EL (cell line): ENCODE data around the gene NDUFB8.
A peak's percentile ranks its signal among the peaks of the same experiment; 100 is the strongest.

Source experiments
- DNase-seq: peaks from one replicate; pipeline ENCODE4 v3.0.0-alpha.2; 2016

NDUFB8 gene

DNA sequence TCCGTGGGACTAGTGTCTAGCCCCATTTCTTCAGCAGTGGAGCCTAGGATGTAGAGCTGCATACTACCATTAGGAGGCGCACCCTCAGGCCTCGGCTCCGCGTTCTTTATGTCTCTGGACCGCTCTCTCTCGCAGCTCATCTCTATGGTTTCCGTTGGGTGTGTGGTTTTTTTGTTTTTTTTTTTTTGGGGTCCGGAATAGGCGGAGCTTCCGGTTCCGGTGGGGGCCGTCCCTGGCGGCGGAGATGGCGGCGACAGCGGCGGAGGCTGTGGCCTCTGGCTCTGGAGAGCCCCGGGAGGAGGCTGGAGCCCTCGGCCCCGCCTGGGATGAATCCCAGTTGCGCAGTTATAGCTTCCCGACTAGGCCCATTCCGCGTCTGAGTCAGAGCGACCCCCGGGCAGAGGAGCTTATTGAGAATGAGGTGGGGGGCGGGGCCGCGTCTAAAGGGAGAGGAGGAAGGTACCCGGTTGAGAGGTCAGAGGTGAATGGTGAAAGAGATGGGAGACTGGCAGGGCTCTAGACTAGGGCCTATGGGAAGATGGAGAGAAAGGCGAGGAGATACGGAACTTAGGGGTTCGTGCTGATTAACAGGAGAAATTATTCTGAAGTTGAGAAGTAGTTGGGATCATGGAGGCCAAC lies 6.2 kb upstream of the NDUFB8 start, which contains the start of gene HIF1AN:
Gene HIF1AN, plus strand, starts transcription at position 229 of the 639 bp plus-strand sequence. Its CDS starts 16 bp downstream, at position 245.
- DNase-seq, result peak; percentile 96

DNA sequence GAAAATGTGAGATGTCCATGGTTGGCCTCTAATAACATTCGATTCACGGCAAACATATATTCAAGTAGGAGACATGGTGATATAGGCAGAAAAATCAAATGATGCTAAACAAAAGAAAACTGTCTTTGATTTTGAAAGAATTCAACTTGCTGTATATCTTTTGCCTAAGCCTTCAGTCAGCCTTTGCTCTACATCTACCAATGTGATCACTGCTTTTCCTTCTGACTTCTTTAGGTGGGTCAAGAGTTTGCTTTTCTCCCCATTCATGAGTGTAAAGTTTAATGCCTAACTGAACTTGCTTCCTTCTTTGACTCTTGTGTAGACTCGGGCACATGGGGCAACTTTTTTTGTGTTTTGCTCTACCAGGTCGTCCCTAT lies 5.7 kb upstream of the NDUFB8 start:
- no peak for DNase-seq

DNA sequence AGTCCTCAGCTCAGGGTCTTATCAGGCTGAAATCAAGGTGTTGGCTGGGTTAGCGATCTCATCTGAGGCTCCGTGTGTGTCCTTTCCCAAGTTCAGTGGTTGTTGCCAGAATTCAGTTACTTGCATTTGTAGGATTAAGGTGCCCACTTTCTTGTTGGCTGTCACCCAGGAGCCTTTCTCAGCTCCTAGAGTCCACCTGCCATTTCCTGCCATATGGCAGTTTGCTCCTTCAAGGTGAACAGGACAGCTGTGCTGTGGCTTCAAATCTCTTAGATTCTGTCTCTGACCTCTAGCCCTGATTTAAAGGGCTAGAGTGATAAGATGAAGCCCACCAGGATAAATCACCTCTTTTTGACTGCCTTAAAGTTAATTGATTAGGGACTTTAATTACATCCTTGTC lies 5.1 kb upstream of the NDUFB8 start:
- DNase-seq, result no peak

DNA sequence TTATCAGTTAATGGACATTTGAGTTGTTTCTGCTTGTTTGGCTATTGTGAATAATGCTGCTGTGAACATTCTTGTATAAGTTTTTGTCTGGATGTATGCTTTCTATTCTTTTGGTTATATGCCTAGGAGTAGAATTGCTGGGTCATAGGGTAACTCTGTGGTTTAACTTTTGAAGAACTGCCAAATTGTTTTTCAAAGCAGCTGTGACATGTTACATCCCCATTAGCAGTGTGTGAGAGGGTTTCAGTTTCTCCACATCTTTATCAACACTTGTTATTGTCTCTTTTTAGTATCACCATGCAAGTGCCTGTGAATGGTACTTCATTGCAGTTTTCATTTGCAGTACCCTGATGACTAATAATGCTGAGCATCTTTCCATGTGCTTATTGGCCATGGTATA lies 2.1 kb upstream of the NDUFB8 start:
- DNase-seq, result no peak

DNA sequence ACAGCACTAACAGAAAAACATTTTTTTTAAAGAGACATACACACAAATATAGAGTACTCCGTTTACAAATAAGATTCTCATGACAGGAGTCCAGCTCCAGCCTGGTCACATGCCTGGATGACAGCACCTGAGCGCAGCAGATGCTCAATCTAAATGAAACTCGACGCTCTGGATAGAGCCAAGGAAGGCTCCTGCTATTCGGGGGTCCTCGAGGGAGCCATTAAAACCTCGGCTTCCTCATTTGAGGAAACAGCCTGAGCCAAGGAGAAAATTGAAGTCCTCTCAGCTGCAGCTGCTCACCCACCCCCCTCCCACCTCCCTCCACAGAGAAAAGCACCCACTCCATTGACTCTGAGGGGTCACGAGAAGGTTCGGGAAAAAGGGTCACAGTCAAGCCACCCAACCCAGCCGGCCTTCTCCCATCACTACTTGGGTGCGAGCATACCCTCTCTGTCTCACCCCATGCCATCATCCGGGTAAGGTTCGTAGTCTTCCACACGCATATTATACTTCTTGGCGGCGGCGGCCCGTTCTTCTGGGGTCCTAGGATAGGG lies 673 bp downstream of the NDUFB8 start:
- DNase-seq, result no peak

DNA sequence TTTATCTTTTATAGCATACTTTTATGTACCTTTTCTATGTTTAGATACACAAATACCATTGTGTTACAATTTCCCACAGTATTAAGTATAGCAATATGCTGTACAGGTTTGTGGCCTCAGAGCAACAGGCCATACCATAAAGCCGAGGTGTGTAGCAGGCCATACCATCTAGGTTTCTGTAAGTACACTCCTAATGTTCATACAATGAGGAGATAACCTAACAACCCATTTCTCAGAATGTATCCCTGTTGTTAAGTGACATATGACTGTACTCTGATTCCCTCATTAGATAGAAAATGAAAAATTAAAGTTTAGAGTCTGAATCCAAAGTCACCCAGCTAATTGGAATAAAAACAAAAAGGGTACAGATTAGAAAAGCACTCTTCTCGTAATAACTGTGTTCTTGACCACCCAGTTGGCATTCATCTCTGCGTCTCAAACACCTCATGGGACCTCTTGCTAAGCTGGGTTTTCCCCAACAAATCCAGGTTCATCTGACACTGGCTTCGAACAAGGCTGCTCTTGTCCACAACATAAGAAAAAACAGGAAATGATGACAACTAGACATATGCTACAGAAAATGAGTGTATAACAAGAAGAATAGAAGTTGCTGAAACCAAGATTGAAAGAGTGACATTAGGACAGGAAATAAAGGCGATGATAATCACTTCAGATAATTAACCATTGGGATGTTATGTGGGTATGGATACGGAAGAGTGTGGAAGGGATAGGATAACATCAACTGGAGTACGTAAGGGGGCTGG lies 1.4 kb downstream of the NDUFB8 start:
- DNase-seq, result no peak

DNA sequence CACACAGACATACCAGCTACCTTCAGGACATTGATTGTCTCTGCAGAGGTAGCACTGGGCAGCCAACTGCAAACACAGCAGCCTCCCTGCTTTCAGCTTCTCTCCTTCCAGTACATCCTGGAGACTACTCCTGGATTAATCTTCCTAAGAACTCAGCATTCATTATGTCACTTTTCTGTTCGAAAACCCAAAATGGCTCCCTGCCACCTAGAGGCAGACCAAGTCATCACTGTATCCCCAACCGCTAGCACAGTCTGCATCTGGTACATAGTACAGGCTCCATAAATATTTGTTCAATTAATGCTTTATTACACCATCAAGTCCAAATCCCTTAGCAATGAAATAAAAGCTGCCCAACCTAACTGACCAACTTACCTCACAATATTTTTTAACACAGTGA lies 5.0 kb downstream of the NDUFB8 start:
- no peak for DNase-seq

DNA sequence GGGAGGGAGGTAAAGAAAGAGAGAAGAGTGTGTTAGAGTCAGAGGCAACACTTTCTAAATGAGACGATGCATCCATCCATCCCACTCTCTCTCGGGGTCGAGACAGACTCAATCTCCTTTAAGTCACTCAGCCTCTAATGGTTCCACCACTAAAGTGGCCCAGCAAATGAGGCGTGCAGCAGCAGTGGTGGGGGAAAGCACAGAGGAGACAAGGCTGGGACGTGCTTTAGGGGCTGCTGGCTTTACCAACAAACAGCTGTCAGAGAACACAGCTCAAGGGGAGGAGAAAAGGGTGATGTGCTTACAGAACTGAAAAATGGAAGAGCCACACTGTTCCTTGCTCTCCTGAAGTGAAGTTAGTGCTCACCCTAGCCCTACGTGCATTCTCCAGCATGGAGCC lies 5.5 kb downstream of the NDUFB8 start:
- DNase-seq, result no peak

DNA sequence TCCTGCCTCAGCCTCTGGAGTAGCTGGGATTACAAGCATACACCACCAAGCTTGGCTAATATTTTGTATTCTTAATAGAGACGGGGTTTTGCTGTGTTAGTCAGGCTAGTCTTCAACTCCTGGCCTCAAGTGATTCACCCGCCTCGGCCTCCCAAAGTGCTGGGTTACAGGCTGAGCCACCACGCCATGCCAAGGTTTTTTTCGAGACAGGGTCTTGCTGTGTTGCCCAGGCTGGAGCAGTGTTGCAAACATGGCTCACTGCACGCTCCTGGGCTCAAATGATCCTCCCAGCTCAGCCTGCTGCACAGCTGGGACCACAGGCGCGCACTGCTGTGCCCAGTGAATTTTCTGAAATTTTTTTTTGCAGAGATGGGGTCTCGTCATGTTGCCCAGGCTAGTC lies 6.7 kb downstream of the NDUFB8 start:
- DNase-seq, result peak; percentile 12

DNA sequence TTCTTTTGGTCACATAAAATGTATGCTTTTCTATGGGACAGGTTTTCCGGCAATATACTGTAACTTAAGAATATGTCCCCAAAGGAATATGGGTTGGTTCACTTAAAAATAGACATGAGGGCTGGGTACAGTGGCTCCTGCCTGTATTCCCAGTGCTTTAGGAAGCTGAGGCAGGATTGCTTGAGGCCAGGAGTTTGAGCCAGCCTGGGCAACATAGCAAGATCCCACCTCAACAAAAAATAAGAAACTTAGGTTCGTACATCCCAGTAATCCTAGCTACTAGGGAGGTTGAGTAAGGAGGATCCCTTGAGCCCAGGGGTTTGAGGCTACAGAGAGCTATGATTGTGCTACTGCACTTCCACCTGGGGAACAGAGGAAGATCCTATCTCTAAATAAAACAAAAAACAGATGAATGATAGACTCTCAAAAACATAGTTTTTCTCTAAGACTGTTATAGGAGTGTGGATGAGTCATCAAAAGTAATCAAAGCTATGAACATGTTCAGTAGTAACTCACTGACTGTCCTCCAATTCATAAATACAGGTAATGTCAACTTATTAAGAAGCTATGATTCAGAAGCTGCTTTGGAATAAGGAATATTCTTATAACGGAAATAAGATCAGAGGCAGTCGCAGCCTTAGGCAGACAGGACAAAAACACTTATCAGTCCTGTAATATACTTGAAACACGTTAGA lies 7.4 kb downstream of the NDUFB8 start:
- no peak for DNase-seq

DNA sequence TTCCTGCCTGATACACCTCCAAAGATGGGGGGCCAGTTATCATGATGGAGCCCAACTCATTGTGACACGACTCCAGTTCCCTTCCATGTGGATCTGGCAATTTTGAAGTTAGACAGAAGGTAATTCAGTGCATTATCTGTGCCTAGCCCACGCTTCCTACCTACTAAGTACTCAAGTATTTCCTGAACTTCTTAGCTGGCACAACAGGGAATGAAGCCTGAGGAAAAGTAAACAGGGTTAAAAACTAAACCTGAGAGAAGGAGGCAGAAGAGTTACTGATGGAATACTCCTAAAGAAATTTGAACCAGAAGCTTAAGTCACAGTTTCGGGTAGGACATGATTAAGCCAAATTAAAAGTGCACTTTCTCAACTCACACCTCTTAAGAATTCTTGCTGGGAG lies 8.9 kb downstream of the NDUFB8 start:
- peak; percentile 56 for DNase-seq

DNA sequence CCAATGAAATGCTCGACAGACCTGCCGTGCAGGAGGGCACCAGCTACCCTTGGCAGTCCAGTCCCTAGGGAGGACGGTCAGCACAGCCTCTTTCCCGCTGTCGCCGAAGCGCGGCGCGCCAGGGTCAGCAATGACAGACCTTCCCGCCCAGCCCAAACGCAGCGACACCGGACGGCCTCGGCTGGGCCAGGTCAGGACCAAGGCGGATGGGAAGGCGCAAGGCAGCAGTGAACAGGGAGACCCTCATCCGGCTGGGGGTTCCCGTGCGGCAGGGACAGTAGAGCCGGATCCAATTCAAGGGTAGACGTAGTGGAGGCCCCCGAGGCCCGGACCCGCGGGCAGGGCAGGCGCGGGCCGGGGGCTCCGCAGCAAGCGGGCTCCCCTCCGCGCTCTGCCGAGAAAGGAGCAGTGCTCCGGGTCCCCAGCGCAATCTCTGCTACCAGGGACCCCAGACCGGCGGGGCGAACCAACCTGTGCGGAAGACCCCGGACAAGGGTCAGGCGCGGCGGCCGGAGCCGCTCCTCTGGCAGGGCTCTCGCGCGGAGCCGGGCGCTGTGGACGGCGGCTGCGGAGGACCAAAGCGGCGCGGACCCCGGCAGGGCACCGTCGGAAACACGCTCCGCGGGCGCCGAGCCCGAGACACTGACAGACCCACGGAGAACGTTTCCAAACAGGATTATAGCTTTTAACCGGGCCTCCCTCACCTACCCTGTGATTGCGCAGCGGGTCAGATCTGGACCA lies 10.2 kb downstream of the NDUFB8 start, which contains the start of gene SEC31B:
Gene SEC31B, minus strand, starts transcription at position 551 of the 741 bp plus-strand sequence. CDS start 2,909 bp downstream, outside the sequence.
- DNase-seq, result peak; percentile 28

DNA sequence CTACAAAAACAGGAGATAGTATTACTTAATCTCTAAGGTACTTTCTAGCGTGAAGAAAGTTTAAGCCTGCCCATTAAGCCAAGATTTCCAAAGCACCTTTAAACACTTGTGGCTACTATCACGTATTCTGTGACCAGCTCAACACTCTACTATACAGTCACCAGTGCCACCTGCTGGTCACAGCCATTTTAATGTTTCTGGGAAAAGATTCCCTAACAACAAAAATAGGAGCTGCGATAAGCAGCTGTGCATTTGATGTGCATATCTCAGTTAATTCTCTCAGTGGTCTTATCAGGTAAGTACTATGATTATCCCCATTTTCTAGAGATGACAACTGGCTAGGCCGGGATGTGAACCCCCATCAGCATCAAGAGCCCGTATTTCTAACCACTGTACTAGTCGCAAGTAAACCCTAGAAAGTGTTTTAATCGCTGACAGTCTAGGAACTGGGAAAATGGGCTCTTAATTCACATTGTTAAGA lies 10.9 kb downstream of the NDUFB8 start:
- peak; percentile 70 for DNase-seq

DNA sequence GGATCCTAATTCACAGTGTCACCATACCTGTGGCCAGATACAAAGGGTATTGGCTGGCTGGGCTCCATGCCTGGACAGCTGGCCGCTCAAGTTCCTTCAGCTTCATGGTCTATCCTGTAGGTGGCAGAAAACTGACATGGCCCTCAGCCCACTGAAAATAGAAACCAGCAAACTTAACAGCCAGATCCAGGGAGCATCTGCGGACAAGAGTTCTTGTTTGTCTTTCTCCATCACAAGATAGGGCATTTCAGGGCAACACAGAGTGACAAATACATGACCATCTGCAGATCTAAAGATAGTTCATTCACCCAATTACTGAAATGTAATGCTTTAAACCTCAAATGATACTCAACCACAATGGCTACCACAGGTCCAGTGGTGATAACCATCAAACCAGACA lies 12.8 kb downstream of the NDUFB8 start:
- DNase-seq, result peak; percentile 11

DNA sequence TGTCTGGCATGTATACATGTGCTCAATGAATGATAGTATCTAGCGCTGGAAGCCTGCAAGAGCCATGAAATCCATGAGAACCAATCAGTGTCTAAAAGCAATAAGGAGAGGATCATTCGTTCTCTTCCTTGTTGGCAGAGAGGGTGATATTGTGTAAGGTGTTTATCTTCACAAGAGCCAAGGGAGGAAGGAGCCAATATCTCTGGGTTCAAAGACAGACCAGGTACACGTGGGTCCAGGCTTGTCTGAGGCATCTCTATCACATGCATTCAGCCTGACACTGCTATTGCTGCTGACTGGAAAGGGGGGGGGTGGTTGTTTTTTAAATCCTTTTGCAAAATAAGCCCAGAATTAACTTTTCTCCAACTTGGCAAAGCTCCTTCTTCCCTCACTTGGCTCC lies 14.1 kb downstream of the NDUFB8 start:
- no peak for DNase-seq

DNA sequence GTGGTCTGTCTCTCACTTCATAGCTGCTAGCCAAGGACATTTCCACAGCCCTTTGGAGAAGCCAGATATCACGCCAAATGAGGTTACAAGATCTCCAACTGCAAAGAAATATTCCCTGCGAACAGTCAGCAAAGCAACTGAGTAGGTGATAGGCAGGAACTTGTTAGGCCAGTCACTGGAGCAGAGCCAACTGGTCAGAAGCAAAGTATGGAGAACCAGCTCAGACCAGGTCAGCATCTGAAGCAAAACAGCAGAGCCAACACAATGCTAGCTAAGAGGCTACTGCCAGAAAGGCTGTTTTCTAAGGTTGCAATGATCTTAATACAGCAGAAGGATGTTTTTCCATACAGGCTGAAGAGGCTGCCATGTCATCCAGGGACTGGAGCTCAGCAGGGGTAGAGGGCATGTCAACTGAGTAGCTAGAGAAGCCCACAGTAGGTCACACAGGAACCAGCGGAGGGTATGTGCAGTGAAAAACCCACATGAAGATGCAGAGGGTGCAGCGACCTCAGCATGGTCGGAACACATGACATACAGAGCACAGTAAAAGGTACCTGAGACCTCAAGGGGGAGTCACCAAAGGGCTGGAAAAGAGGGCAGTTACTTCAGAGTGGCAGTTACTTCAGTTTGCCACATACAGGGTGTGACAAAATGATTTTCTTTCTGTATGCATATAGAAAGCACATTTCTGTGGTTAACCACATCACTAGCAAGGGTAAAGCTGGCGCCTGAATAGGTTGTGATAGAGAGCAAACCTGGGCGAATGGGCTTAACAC lies 18.9 kb downstream of the NDUFB8 start:
- no peak for DNase-seq

DNA sequence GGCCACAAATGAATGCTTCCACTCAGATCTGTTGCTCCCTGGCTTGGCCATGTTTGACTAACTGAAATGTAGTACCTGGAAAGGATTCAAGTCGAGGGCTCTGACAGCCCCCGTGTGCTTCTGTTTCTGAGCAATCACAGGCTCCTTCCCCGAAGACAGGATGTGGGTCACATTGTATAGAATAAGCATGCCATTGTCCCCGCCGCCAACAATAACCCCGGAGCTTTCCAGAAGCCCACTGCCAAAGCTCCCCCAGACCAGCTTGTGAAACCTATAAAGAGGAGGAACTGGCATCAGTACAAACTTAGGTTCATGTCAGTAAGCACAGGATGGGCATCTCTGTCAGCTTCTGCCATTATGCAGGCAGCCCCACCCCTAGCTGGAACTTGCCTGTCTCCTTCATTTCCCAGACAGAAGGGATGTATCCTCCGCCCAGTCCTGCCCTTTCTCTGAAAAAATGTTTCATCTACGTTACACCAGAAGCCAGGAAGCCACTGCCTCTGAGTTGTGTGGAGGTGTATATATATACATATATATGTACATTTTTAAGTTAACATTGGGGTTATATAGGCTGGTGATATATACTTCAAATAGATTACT lies 20.3 kb downstream of the NDUFB8 start:
- no peak for DNase-seq

DNA sequence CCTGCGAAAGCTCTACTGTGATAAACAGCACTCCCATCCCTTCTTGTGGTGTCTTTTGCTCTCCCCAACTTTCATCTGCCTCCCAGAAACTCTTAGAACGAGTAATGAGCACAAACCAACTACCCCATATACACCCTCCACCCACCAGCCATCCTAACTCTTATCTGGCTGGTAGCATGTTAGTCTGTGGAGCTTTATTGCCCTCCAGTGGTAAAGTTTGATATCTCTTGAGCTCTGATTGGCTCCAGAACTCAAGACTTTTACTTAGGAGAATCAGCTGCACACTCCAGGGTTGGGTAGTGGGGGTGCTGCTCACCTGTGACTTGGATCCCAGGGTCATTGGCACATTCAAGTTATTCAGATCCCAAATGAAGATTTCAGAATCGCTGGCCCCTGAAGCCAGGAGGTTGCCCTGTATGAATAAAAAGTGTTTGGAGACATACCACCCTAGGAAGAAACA lies 20.9 kb downstream of the NDUFB8 start:
- DNase-seq, result peak; percentile 71

DNA sequence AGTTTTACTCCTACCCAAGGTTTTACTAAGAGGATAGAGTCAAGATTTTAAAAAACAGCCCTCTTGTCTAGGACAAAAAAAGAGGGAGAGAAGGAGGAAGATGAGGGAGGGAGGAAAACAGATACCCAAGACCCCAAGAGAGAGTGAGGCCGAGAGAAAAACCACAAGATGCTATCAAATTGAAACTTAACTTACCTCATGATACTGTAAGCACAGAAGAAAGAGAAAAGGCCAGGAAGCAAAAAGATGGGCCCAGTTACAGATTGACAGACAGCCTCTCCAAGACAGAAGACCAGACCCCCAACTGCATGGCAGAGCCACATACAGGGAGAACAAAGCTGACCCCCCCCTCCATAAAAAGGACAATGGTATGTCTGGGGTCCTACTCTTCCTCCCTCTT lies 21.4 kb downstream of the NDUFB8 start:
- no peak for DNase-seq

DNA sequence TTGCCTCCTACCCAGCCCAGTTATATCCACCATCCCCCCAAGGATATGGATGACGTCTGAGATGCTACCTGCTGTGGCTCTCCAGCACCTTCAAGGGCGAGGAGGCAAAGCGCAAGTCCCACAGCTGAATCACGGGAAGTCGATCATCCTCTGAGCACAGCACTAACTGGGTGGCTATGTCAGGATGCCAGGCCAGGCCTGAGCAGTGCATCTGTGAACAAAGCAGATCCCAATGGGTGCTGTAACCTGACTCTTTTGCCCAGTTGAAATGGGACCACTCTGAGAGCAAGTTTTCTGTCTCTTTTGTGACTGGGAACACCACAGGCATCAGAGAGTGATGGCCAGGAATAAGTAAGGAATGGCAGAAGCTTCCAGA lies 22.3 kb downstream of the NDUFB8 start:
- no peak for DNase-seq

DNA sequence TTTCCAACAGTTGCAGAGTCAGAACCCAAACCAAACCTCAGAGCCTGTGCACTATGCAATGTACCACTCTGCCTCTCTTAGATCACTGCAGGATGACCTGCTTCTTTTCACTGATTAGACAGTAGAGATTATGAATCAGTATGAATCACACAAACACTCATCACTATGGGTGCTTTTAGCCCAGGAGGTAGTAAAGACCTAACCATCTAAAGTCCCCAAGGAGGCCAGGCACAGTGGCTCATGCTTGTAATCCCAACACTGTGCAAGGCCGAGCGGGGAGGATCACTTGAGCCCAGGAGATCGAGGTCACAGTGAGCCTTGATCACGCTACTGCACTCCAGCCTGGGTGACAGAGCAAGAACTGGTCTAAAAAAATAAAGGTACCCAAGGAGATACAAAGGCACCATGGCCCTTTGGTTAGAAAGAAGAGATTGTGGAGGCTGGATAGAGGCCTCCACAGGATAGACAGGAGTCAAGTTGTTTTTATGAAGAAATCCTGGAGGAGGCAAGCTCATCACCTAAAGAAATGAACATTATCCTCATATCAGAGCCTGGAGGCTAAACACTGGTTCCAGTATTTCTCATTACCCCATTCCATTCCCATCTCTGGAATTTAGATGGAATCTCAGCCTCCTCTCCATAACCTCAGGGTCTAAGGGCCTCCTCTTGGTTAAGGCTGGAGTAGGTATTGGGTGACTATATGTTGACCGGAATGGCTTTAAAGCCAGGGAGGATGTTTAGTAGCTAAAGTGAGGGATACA lies 22.9 kb downstream of the NDUFB8 start:
- DNase-seq, result peak; percentile 86
